OCI-LY7 (cell line): ENCODE measurements around the gene AP1B1.
"Not testable (repeated sequence)": the region's sequence is repeated elsewhere in the genome, so short reads cannot be mapped to it uniquely, and the experiment has no call there.

Source experiments
- EZH2phosphoT487 ChIP-seq: fragments of 200-600 bp; sonication (generic); IDR thresholded peaks from 2 replicates; pipeline ENCODE4 v1.6.1; 2018; ENCODE audit warnings: low read depth, borderline replicate concordance, mild to moderate bottlenecking, mixed run types, antibody characterized with exemption, low read length, moderate library complexity, mixed read lengths
- TF ChIP-seq, protein P1 (sequence below): fragments of 200-600 bp; sonication (generic); conservative IDR thresholded peaks from 2 replicates; pipeline ENCODE4 v1.5.1; 2014; ENCODE audit warnings: mild to moderate bottlenecking, antibody characterized with exemption, low read length, moderate library complexity, mixed read lengths

DNA sequence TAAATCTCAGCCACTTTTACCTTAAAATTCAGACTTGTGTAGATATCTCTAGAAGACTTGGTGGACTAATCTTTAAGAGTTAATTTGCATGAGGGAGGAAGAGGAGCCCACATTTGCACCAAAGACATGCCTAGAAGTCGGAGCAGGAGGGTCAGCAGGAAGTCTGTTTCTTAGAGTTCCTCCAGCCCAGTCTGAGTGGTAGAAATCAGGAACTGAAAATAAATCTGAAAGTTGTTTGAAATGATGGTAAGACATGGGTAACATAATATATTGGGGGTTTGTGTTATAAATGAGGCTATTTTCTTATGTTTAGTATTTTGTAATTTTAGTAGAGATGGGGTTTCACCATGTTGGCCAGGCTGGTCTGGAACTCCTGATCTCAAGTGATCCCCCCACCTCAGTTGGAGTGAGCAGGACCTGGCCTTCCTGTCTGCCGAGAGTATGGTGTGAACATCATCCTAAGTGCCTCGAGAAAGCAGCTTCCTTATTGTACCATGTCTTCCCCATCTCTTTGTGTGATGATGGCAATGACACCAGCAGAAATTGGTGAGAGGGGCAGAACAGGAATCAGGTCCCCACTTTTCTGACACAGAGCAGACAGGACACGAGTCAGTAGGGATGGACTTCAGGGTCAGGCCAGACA lies 23.3 kb upstream of the AP1B1 start:
- TF ChIP-seq, protein P1, sequence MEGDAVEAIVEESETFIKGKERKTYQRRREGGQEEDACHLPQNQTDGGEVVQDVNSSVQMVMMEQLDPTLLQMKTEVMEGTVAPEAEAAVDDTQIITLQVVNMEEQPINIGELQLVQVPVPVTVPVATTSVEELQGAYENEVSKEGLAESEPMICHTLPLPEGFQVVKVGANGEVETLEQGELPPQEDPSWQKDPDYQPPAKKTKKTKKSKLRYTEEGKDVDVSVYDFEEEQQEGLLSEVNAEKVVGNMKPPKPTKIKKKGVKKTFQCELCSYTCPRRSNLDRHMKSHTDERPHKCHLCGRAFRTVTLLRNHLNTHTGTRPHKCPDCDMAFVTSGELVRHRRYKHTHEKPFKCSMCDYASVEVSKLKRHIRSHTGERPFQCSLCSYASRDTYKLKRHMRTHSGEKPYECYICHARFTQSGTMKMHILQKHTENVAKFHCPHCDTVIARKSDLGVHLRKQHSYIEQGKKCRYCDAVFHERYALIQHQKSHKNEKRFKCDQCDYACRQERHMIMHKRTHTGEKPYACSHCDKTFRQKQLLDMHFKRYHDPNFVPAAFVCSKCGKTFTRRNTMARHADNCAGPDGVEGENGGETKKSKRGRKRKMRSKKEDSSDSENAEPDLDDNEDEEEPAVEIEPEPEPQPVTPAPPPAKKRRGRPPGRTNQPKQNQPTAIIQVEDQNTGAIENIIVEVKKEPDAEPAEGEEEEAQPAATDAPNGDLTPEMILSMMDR, result not testable (repeated sequence)
- not testable (repeated sequence) for TF ChIP-seq EZH2phosphoT487
